Memory B cell (primary cell): ENCODE measurements around the gene PTTG1IP2.

Experiments used
- ATAC-seq: fragments of 150-1000 bp; cut with Tn5 transposase; 2 replicates; pipeline ENCODE4 v1.10.0; 2021; ENCODE audit warnings: low read depth, mild to moderate bottlenecking, moderate library complexity
- DNase-seq, 2 donors: peaks; one replicate each; pipeline ENCODE4 v3.0.0; 2022; ENCODE audit warnings: low spot score in 2 of 2
- H3K27ac Mint-ChIP-seq: one replicate; pipeline ENCODE4 v1.8.0; 2022; ENCODE audit warnings: mild to moderate bottlenecking, moderate library complexity, mixed read lengths
- H3K27me3 Mint-ChIP-seq: one replicate; pipeline ENCODE4 v1.8.0; 2022; ENCODE audit warnings: mixed read lengths
- H3K36me3 Mint-ChIP-seq: one replicate; pipeline ENCODE4 v1.8.0; 2022; ENCODE audit warnings: mild to moderate bottlenecking, mixed read lengths
- H3K4me1 Mint-ChIP-seq: one replicate; pipeline ENCODE4 v1.8.0; 2022; ENCODE audit warnings: mixed read lengths
- H3K4me3 Mint-ChIP-seq: one replicate; pipeline ENCODE4 v1.8.0; 2022; ENCODE audit warnings: mild to moderate bottlenecking, moderate library complexity, mixed read lengths
- H3K9me3 Mint-ChIP-seq: one replicate; pipeline ENCODE4 v1.8.0; 2022; ENCODE audit warnings: mixed read lengths

Gene PTTG1IP2

GRCh38 chr7:90469554-90469953, at the start of gene PTTG1IP2:
PTTG1IP2 (plus strand) TSS chr7:90469639; CDS start chr7:90469787, 148 bp downstream.
- Mint-ChIP-seq H3K36me3 (peaks cover 7% of the 10 kb centered on the region), H3K4me1 (no peaks in the 10 kb centered on the region), H3K9me3 (peaks cover 7% of the 10 kb centered on the region), H3K27me3 (peaks cover 18% of the 10 kb centered on the region), H3K27ac (no peak within 1 kb of the TSS), H3K4me3 (no peak within 1 kb of the TSS)
- no peak for ATAC-seq
- DNase-seq = no peak

- Mint-ChIP-seq H3K27ac (no peak overlapping the region), H3K36me3 (no peaks in the 10 kb centered on the region), H3K4me3 (no peak overlapping the region), H3K9me3 (no peaks in the 10 kb centered on the region), H3K27me3 (no peaks in the 10 kb centered on the region), H3K4me1 (no peaks in the 10 kb centered on the region)
- no peak for DNase-seq
- no peak for ATAC-seq
These were observed 47.8 kb upstream of the PTTG1IP2 start for GRCh38 chr7:90421651-90422050.

DNA sequence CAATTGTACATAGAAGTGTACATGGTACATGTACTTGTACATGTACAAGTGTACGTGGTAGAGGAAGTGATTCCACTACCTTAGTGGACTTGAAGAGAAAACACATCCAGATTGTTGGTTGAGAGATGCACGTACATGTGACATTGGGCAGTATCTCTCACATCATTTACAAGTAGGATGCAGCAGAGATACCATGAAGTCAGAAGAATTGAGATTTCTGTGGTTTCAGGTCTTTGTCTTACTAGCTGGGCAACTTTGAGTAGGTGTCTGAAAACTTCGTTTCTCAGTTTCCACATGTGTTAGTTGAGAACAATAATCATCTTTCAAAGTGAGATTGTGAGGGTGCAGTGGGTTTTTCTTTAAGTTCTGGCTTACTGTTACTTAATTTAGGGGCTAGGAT, 44.7 kb upstream of the PTTG1IP2 start:
- Mint-ChIP-seq H3K4me3 (no peak overlapping the region), H3K27me3 (peaks cover 3% of the 10 kb centered on the region), H3K36me3 (no peaks in the 10 kb centered on the region), H3K4me1 (no peaks in the 10 kb centered on the region), H3K9me3 (no peaks in the 10 kb centered on the region), H3K27ac (no peak overlapping the region)
- ATAC-seq = no peak
- DNase-seq = no peak

DNA sequence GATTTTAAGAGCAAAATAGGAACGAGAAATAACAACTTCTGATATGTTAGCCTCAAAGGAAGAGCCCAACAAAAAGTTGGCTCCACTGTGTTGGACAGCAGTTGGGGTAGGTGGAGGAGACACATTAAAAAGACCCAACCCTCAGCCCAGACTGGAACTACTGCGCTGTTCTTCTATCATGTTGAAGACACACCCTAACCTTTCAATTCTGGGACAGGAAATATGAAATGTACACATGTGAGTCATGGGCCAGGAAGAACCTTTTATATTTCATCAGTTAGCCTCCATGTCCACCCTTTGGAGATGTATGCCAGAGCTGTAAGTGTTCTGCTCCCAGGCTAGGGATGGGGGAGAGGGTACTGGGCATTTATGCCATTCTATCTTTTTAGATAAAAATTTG, 44.1 kb upstream of the PTTG1IP2 start:
- Mint-ChIP-seq H3K4me3 (no peak overlapping the region), H3K4me1 (no peaks in the 10 kb centered on the region), H3K36me3 (no peaks in the 10 kb centered on the region), H3K9me3 (no peaks in the 10 kb centered on the region), H3K27me3 (peaks cover 7% of the 10 kb centered on the region), H3K27ac (no peak overlapping the region)
- ATAC-seq (no peak), DNase-seq (no peak)

DNA sequence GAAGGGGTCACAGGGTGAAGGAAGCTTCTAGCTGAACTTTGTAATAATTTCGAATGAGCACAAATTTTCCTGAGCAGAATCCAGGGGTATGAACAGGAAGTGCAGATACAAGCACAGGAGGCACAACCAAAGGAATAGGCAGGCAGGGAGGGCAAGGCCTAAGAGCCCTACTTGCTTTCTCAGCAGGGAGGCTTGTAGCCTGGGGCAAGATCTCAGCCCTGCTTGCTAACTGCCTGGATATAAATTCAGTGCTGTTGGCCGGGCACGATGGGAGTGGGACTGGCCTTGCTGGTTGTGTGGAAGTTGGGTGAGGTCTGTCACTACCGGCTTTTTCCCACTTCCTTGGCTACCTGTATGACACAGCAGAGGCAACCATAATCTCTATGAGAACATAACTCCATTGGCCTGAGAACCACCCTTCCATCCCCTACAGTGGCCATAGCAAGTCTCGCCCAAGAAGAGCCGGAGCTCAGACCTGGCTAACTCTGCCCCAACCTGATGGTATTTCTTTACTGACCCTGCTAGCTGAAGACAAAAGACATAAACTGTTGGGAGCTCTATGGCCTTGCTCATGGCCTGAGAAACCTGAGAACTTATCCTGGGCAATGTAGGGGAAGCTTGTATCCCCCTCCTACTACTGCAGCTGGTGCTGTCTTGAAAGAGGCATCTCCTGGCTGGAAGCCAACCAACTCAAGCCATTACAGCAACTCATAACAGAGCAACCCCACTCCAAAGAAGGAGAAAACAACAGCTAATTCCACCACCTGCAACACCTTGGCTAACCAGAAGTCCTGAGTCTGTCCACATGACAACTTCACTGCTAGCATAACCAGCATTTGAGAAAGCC, 38.6 kb upstream of the PTTG1IP2 start:
- H3K36me3 Mint-ChIP-seq = no peaks in the 10 kb centered on the region
- DNase-seq (no peak), ATAC-seq (no peak)
- no peaks in the 10 kb centered on the region for H3K4me1 Mint-ChIP-seq
- peaks cover 1% of the 10 kb centered on the region for H3K9me3 Mint-ChIP-seq
- H3K4me3 Mint-ChIP-seq = no peak overlapping the region
- H3K27me3 Mint-ChIP-seq = peaks cover 10% of the 10 kb centered on the region
- H3K27ac Mint-ChIP-seq = no peak overlapping the region

DNA sequence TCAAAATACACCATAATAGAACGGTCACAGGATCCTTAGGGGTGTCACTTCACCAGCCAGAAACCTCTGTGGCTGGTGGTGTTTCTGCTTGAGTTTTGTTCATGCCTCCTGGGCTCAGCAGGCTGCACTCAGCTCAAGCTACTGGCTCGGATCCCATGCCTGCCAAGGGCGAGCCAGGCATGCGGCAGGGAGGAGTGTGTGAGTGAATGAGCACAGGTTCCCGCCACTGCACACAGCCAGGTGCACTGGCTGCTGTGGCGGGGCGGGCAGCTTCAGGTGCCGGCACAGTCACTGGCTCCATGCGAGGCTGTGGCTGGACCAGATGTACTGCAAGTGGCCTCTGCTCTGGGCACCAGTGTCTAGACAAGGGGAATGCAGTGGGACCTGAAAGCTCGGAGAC, 36.7 kb upstream of the PTTG1IP2 start:
- Mint-ChIP-seq H3K9me3 (peaks cover 2% of the 10 kb centered on the region), H3K4me1 (no peaks in the 10 kb centered on the region), H3K27ac (no peak overlapping the region), H3K36me3 (peaks cover 1% of the 10 kb centered on the region), H3K27me3 (peaks cover 10% of the 10 kb centered on the region), H3K4me3 (no peak overlapping the region)
- ATAC-seq = no peak
- DNase-seq = no peak

GRCh38 chr7:90433221-90433620, 36.2 kb upstream of the PTTG1IP2 start:
- H3K4me3 Mint-ChIP-seq = no peak overlapping the region
- ATAC-seq = no peak
- peaks cover 2% of the 10 kb centered on the region for H3K36me3 Mint-ChIP-seq
- peaks cover 10% of the 10 kb centered on the region for H3K27me3 Mint-ChIP-seq
- H3K9me3 Mint-ChIP-seq = peaks cover 3% of the 10 kb centered on the region
- H3K27ac Mint-ChIP-seq = no peak overlapping the region
- DNase-seq = no peak
- H3K4me1 Mint-ChIP-seq = no peaks in the 10 kb centered on the region

DNA sequence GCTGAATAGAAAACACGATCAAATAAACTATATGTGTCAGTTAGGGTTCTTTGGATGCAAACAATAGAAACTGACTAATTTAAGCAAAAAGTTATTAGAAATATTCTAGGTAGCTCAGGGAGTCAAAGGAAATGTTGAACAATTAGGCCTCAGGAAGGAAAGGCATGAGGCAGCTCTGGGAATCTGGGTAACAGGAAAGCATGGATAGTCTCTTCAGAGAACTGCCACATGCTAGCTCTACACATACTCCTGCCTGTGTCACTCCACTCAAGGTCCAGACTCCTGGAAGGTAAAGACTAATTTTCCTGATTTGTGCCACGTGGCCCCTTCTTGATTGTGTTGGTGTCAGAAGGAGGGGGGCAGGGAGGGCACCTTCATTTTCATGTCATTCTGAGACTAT, 23.8 kb upstream of the PTTG1IP2 start:
- Mint-ChIP-seq H3K27me3 (peaks cover 5% of the 10 kb centered on the region), H3K36me3 (no peaks in the 10 kb centered on the region), H3K4me1 (no peaks in the 10 kb centered on the region), H3K27ac (no peak overlapping the region), H3K4me3 (no peak overlapping the region), H3K9me3 (no peaks in the 10 kb centered on the region)
- ATAC-seq = no peak
- DNase-seq = no peak

GRCh38 chr7:90446137-90446899, 23.1 kb upstream of the PTTG1IP2 start:
- no peak for ATAC-seq
- H3K27ac Mint-ChIP-seq = no peak overlapping the region

DNA sequence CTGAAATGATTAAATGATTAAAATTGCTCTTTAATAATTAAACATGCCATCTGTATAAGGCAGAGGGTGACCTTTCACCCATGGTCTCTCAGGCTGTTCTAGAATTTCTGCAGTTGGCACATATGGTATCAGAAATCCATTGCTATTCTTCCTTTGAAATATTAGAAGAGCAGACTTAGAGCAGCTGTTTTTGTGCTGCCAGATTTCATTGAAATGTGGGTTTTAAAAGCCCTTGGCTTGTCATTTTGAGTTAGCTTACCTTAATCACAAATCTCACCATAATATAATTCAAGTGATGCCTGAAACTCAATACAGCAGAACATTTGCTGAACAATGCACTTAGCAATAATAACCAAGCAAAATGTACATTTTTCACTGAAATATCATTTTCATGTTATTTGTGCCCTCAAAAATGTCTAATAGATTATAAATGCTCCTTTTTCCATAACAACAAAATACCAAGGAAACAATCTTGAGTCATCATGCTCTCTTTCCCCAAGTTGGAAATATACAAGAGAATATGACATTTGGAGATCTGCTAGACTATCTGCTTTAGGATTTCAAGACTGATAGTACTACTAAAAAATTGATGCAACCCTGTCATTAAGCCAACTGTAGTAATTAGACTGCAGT, 16.1 kb upstream of the PTTG1IP2 start:
- no peaks in the 10 kb centered on the region for H3K36me3 Mint-ChIP-seq
- H3K4me3 Mint-ChIP-seq = no peak overlapping the region
- peaks cover 2% of the 10 kb centered on the region for H3K27me3 Mint-ChIP-seq
- H3K9me3 Mint-ChIP-seq = no peaks in the 10 kb centered on the region
- no peak for ATAC-seq
- peaks cover 8% of the 10 kb centered on the region for H3K4me1 Mint-ChIP-seq
- no peak overlapping the region for H3K27ac Mint-ChIP-seq
- DNase-seq = no peak

More at GRCh38 chr7:90446137-90446899, 23.1 kb upstream of the PTTG1IP2 start:
- no peaks in the 10 kb centered on the region for H3K9me3 Mint-ChIP-seq
- no peaks in the 10 kb centered on the region for H3K36me3 Mint-ChIP-seq
- no peak for DNase-seq
- H3K27me3 Mint-ChIP-seq = peaks cover 5% of the 10 kb centered on the region
- H3K4me3 Mint-ChIP-seq = no peak overlapping the region
- no peaks in the 10 kb centered on the region for H3K4me1 Mint-ChIP-seq

DNA sequence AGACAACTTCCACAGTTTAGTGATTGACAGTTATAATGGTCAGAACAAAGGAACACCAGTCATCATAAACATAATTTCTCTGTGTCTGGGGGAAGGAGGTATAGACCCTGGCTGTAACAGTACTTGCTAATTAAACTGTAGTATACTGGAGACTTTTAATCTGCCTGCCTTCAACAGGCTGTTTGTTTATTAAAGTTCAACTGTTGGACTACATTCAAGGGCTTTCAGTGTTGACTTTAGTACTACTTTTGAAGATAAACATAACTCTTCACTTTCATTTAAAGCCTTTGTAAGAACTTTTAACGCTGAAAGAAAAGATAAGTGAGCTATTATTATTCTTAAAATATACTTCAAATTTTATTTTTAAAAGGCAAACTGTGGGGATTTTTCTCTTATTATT, 15.5 kb upstream of the PTTG1IP2 start:
- H3K9me3 Mint-ChIP-seq = no peaks in the 10 kb centered on the region
- DNase-seq (no peak), ATAC-seq (no peak)
- peaks cover 8% of the 10 kb centered on the region for H3K4me1 Mint-ChIP-seq
- no peaks in the 10 kb centered on the region for H3K36me3 Mint-ChIP-seq
- H3K27ac Mint-ChIP-seq = no peak overlapping the region
- peaks cover 2% of the 10 kb centered on the region for H3K27me3 Mint-ChIP-seq
- no peak overlapping the region for H3K4me3 Mint-ChIP-seq

DNA sequence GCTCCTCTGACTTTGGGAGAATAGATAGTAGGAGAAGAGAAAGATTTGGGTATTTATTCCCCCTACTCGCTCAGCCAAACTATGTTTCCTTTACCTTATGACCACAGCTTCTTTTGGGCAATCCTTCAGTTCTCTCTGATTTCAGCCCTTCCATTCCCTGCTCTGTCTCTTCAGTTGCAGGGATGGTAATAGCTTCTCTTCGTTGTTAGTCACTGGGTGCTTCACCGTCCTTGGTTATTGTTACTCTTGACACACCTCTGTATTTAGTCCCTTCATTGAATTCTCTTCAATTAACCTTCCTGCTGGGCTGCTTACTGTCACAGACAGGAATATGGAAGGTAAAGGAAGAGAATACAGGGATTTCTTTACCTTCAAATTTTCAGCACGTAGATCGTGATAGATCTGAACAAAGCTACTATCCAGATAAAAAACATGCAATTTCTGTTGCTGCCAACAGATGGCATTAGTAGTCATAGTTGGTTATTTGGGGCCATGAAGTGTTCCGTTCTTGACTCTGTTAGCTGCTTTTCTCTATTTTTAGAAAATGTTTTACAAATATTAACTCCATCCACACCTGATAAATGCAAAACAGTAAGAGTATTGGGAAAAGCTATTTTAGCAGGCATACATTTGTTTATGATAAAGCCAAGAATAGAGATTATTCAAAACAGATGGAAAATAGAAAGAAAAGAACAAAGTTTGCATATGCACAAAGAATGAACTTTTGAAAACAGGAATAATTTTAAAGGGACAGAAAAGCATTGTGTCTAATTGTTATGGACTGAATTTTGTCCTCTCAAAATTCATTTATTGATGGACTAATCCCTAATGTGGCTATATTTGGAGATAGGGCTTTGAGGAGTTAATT, 14.0 kb upstream of the PTTG1IP2 start:
- peaks cover 8% of the 10 kb centered on the region for H3K4me1 Mint-ChIP-seq
- peak overlapping the region; percentile 67 for H3K4me3 Mint-ChIP-seq
- H3K9me3 Mint-ChIP-seq = no peaks in the 10 kb centered on the region
- DNase-seq = peak in 1 of 2 donors; percentile 44
- H3K27me3 Mint-ChIP-seq = no peaks in the 10 kb centered on the region
- peak; percentile 80 for ATAC-seq
- H3K36me3 Mint-ChIP-seq = no peaks in the 10 kb centered on the region
- peak overlapping the region; percentile 51 for H3K27ac Mint-ChIP-seq

GRCh38 chr7:90458104-90458503, 11.3 kb upstream of the PTTG1IP2 start:
- H3K27me3 Mint-ChIP-seq = no peaks in the 10 kb centered on the region
- ATAC-seq (no peak), DNase-seq (no peak)
- H3K27ac Mint-ChIP-seq = no peak overlapping the region
- peaks cover 13% of the 10 kb centered on the region for H3K4me1 Mint-ChIP-seq
- H3K9me3 Mint-ChIP-seq = no peaks in the 10 kb centered on the region
- no peak overlapping the region for H3K4me3 Mint-ChIP-seq
- H3K36me3 Mint-ChIP-seq = no peaks in the 10 kb centered on the region
